Choroid plexus epithelial cell (primary cell): ENCODE measurements around the gene LILRB1.
A peak's percentile ranks its signal among the peaks of the same experiment; 100 is the strongest.

Experiments used
- DNase-seq: peaks from one replicate; pipeline ENCODE4 v3.0.0-alpha.2; 2010; ENCODE audit warnings: low read depth
- H3K4me3 ChIP-seq: 2 replicates; pipeline ENCODE4 v1.5.1; 2011; ENCODE audit warnings: low read depth, mild to moderate bottlenecking, control low read depth, low read length, moderate library complexity
- TF ChIP-seq, protein P1 (sequence below): conservative IDR thresholded peaks from 2 replicates; pipeline ENCODE4 v1.5.1; 2011; ENCODE audit warnings: low read depth, mild to moderate bottlenecking, control low read depth, inconsistent platforms, low read length, moderate library complexity

The LILRB1 gene

DNA sequence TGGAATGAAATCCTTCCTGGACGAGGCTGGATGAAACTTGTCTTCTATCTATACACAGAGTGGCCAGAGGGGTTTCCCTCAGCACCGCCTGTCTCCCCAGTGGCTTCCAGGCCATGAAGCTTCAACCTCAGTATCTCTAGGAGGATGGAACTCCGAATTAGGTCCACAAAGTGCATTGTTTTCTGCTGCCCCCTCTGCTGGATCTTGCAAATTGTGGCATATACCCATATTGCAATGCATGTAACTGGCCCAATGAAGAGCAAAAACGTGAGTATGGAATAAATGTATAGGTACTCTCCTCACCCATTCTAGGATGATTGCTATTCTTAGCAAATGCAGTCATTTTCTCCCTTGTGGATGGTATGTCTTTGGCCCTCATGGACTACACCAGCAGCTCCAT lies 17.8 kb downstream of the LILRB1 start:
- DNase-seq, result no peak
- TF ChIP-seq, protein P1, sequence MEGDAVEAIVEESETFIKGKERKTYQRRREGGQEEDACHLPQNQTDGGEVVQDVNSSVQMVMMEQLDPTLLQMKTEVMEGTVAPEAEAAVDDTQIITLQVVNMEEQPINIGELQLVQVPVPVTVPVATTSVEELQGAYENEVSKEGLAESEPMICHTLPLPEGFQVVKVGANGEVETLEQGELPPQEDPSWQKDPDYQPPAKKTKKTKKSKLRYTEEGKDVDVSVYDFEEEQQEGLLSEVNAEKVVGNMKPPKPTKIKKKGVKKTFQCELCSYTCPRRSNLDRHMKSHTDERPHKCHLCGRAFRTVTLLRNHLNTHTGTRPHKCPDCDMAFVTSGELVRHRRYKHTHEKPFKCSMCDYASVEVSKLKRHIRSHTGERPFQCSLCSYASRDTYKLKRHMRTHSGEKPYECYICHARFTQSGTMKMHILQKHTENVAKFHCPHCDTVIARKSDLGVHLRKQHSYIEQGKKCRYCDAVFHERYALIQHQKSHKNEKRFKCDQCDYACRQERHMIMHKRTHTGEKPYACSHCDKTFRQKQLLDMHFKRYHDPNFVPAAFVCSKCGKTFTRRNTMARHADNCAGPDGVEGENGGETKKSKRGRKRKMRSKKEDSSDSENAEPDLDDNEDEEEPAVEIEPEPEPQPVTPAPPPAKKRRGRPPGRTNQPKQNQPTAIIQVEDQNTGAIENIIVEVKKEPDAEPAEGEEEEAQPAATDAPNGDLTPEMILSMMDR, result no peak
- no peak overlapping the region for H3K4me3 ChIP-seq

DNA sequence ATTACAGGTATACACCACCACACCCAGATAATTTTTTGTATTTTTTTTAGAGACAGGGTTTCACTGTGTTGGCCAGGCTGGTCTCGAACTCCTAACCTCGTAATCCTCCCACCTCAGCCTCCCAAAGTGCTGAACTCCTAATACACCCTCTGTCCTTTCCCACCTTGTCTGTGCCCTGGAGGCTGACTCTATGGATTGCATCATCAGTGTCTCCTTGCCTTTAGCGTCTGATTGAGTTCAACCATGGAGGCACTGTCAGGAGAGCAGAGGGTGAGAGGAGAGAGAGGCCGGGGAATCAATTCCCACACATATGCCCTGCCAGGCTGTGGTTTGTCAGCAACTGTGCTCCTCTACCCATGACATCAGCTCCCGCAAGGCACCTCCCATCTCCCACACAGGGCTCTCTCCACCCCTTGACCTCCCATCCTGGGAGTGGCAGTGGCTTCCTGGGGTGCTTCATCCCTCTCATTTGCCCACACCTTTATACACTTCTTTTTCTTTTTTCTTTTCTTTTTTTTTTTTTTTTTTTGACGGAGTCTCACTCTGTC lies 19.9 kb downstream of the LILRB1 start:
- DNase-seq, result no peak
- TF ChIP-seq, protein P1, result no peak
- H3K4me3 ChIP-seq, result no peak overlapping the region

DNA sequence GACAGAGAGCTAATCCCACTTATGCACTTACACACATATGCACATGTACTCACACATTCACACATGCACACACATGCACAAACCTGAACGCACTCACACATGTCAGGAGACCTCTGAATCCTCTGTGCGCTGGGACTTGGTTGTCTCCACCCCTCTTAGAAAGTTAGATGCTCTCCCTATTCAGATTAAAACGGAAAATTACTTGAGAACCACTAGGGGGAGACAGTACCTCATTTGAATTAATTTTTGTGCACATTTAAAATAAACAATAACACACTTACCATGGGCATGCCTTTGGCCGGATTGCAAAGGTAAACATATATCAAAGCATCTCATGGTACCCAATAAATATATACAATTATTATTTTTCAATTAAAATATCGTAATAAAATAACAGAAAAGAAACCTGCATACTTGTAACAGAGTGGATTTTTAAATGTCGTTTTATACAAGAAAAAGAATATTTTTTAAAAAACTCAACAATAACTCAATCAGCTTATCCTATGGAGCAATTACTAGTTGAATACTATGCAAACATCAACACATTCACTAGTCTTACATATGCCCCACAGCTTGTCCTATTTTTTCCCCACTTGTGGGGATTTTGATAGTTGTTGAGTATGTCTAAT lies 23.0 kb downstream of the LILRB1 start:
- TF ChIP-seq, protein P1, result peak; percentile 53
- H3K4me3 ChIP-seq, result no peak overlapping the region
- DNase-seq, result peak; percentile 52

DNA sequence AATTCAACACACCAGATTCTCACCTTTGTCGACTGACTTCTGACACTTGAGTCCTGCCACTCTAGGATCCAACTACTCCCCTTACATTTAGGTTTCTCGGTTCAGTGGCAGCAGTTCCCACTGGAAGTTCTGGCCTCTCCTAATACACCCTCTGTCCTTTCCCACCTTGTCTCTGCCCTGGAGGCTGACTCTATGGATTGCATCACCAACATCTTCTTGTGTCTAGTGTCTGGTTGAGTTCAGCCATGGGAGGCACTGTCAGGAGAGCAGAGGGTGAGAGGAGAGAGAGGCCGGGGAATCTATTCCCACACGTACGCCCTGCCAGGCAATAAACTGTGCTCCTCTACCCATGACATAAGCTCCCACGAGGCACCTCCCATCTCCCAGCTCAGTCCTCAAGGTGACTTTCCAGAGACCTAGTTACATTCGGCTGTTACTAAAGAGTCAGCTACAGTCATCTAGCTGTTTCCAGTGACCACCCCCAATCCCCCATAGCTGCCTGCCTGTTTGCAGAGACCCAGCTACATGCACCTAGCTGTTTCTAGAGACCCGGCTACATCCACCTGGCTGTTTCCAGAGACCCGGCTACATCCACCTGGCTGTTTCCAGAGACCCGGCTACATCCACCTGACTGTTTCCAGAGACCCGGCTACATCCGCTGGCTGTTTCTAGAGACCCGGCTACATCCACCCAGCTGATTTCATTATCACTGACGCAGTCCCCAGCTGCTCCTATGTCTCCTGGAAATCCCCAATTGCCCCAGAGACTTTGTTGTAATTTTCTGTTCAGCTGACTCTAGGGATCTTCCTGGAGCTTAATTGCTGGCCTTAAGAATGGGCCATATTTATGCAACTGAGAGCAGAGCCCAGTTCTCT lies 24.4 kb downstream of the LILRB1 start:
- H3K4me3 ChIP-seq, result no peak overlapping the region
- DNase-seq, result no peak
- TF ChIP-seq, protein P1, result no peak

DNA sequence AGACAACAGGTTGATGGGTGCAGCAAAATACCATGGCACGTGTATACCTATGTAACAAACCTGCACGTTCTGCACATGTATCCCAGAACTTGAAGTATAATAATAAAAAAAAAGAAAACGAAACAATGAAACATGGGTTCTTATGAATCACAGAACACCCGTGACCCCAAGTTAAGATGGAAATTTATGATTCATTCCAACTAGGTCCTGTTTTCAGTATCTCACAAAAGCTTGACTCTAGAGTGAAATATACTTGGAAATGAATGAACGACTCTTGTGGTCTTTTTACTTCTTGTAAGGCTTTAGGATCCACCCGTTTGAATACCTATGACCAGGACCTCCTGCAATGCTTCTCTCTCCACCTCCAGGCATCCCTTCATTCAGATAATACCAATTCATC lies 29.0 kb downstream of the LILRB1 start:
- no peak for DNase-seq
- no peak overlapping the region for H3K4me3 ChIP-seq
- TF ChIP-seq, protein P1, result no peak

DNA sequence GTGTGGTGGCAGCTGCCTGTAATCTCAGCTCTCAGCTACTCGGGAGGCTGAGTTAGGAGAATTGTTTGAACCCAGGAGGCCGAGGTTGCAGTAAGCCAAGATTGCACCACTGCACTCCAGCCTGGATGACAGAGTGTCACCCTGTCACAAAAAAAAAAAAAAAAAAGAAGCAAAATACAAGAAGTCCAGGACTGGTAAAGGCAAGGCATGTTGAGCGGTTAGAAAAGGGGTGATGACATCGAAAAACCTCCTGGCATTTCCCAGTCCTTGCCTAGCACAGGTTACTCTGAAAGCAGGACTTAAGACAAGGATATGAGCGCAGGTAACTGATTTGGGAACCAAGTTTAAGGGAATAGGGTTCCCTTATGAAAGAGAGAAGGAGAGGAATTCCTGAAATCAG lies 30.0 kb downstream of the LILRB1 start:
- TF ChIP-seq, protein P1, result no peak
- no peak for DNase-seq
- no peak overlapping the region for H3K4me3 ChIP-seq
